ENCODE results near the gene STAG1.
"Not testable (repeated sequence)": the region's sequence is repeated elsewhere in the genome, so short reads cannot be mapped to it uniquely, and the experiment has no call there.

Gene STAG1

DNA sequence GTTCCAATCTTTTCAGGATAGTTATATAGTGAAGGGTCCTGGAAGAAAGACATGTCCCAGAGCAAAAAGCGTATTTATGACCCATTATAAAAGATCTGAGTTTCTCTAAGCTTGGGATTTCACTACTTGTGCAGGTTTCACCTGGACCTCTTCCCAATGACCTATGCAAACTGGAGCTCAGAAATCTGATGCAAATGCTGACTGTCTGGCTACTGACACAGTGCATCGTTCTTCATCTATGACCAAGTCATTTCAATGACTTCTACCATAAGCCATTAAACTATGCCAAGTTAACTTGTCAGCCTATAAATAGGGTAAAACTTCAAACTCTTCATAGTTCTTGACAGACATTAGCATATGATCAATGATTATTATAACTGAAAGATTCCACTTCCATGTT is 11.1 kb downstream of the STAG1 start:
- no peak for DNase-seq

DNA sequence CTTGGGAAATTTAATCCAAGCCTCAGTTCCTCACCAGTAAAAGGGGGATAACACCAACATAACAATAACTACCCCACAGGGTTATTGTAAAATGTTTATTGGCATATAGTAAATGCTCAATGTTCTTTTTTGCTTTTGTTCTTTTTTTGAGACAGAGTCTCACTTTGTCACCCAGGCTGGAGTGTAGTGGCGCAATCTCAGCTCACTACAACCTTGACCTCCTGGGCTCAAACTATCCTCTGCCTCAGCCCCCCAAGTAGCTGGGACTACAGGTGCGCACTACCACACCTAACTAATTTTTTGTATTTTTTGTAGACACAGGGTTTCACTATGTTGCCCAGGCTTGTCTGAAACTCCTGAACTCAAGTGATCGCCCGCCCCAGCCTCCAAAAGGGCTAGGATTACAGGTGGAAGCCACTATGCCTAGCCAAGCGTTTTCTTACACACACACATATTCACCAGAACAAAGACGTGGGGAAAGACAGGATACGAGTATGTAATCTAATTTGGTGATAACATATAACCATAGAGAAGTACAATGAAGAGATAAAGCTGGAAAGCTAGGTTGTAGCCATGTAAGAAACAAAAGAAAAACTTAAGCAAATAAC is 11.7 kb downstream of the STAG1 start:
- DNase-seq: peak; percentile 26

DNA sequence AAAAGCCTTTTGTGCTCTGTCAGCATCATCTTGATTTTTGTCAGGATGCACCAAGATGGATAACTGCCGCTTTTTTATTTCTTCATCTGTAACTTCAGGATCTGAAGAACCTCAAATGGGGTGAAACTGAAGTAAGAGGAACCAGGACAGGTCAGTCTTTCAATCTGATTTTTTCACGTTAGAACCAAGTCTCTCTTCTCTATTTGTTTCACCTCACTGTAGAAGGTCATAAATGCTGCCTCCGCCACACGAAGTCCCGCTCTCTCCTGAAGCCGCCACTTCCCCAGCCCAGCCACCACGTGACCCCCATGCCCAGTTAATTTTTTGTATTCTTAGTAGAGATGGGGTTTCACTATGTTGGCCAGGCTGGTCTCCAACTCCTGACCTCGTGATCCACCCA is 15.2 kb downstream of the STAG1 start:
- not testable (repeated sequence) for DNase-seq

DNA sequence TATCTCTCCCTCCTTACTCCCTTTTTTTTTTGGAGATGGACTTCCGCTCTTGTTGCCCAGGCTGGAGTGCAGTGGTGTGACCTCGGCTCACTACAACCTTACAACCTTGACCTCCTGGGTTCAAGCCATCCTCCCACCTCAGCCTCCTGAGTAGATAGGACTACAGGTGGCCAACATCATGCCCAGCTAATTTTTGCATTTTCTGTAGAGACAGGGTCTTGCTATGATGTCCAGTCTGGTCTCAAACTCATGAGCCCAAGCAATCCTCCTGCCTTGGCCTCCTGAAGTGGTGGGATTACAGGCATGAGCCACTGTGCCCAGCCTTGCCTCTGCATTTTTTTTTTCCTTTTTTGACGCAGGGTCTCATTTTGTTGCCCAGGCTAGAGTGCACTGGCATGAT is 17.1 kb downstream of the STAG1 start:
- no peak for DNase-seq

DNA sequence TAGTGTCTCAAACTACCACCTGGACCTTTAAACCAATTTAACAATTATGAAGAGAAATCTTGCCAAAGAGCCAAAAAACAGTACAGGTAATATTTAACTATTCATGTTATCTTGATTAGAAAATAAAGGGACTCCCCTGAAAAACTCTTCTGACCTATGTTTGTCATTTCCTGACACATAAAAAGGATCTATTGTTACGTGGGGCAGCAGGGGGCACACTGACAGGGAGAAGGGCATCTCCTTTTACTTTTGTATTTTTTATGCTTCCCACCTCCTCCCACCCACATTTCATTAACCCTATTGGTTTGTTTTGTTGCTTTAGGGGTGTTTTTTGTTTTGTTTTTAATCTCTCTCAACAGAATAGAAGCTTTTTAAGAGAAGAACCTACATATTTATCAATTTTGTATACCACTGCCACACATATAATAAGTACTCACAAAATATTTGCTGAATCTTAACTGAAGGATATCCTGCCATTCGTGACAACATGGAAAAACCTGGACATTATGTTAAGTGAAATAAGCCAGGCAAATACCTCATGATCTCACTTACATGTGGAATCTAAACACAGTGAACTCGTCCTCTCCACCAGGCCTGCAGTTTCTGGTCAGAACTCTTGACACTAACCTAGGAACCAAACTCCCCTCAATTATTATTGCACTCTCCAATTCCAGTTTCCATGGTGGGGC is 17.7 kb downstream of the STAG1 start:
- DNase-seq: no peak

DNA sequence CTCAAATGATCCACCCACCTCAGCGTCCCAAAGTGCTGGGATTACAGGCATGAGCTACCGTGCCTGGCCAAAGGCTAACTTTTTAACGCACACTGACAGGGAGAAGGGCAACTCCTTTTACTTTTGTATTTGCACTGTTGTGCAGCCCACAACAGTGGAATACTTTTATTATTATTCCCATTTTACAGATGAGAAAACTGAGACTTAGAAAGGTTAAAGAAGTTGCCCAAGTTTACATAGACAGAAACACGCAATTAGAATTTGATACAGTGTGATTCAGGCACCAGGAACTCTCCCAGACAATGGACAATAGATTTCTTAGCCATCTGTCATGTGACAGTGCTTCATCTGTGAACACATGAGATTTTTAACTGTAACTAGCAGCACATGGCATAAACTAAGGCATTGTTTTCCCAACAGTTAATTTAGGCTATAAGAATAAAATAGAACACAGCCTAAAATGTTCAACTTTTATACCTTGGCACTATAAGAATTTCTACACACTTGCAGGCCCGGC is 18.8 kb downstream of the STAG1 start:
- no peak for DNase-seq

DNA sequence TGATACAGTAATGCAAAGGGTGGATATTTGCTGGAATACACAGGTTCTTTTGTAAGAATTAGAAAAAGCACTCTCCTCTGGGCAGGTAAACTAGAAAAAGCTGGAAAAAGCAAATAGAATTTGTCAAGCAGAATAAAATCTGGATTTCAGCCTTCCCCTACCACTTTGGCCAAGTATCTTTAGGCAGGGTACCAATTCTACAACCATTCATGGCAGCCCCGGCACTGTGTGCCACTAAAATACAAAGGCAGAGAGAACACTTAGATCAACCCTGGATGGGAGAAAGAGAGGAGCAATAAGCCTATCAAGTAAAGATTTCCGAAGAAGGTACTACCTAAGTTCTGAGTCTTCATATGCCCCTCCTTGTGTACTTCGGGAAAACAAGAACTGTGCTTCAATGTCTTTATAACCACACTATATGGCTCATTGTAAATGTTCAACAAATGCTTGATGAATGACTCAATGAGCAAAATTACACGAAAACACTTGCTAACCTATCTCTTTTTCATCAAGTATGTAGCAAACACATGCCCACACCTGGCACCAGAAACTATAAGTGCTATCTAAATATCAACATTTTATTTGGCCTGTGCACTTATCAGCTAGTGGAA is 20.8 kb downstream of the STAG1 start:
- no peak for DNase-seq

DNA sequence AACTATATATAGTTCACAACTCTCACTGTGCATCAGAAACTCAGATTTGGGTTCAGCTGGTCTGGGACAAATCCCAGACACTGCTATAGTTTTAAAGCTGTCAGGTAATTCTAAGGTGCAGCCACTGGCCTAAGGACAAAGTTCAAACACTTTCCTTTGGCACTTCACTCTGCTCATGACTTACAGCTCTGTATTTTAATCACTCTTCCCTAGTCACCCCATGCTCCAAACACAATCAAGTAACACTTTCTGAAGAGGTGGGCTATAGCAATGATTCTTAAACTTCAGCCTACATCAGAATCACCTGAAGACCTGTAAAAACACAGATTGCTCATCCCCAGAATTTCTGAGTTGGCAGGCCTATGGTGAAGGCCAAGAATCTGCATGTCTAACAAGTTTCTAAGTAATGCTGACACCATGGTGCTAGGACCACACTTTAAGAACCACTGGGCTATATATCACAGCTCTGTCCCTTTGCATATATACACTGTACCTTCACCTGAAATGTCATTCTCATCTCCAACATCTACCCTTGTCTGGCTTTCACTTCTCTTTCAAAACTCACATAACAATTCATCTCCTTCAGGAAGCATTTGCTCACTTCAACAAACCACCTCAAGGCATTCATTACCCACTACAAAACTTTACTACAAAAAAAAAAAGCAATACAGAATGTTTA is 21.4 kb downstream of the STAG1 start:
- DNase-seq: no peak

DNA sequence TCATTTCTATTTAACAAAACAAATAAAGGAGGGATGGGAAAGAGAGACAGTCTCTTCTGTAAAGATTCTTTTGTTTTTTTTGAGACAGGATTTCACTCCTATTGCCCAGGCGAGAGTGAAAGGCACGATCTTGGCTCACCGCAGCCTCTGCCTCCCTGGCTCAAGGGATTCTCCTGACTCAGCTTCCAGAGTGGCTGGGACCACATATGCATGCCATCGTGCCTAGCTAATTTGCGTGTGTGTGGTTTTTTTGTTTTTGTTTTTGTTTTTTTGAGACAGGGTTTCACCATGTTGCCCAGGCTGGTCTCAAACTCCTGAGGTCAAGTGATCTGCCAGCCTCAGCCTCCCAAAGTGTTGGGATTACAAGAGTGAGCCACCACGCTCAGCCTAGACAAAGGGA is 23.3 kb downstream of the STAG1 start:
- no peak for DNase-seq

DNA sequence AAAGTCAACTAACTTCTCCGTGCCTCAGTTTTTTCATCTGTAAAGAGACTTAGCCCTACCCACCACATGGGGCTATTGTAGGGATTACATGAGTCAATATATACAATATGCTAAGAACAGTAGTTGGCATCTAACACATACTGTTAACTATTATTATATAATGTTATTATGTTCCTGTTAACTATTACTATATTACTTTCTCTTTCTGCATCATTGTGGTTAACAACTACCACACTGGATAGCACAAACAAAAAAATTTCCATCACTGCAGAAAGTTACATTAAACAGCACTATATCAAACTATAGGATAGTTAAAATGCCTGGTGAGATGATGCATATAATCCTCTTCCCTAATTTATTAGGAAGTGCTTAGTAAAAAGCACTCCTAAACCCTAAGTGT is 23.7 kb downstream of the STAG1 start:
- DNase-seq: no peak

DNA sequence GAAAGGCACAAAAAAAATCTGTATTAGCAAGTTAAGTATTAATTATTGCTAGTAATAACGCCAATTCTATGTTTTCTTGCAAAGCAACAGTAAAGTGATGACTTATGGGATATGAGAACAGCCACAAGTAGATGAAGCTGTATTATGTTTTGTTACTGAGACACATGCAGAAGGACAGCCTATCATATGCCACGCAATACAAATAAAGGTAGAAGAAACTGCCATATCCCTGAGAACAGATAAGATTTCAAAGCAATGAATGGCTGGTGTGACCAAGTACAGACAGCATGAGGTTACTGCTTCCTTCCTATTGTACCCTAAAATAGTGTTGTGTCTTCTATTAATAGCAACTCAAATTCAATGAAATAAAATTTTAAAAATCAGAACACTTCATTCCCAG is 26.7 kb downstream of the STAG1 start:
- DNase-seq: no peak

DNA sequence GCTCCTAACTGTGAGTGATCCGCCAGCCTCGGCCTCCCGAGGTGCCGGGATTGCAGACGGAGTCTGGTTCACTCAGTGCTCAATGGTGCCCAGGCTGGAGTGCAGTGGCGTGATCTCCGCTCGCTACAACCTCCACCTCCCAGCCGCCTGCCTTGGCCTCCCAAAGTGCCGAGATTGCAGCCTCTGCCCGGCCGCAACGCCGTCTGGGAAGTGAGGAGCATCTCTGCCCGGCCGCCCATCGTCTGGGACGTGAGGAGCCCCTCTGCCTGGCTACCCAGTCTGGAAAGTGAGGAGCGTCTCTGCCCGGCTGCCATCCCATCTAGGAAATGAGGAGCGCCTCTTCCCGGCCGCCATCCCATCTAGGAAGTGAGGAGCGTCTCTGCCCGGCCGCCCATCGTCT is 29.3 kb downstream of the STAG1 start:
- not testable (repeated sequence) for DNase-seq

DNA sequence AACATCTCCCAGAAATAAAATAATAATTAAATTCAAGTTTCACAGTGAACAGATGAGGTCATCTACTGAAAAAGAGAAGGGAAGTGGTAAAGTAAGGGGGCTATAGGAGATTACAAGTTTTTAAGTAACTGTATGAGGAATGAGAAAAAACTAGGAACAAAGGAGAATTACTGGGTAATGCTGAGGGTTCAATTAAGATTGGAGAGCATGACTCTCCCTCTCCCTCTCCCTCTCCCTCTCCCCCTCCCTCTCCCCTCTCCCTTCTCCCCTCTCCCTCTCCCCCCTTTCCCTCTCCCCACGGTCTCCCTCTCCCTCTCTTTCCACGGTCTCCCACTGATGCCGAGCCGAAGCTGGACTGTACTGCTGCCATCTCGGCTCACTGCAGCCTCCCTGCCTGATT is 29.8 kb downstream of the STAG1 start:
- DNase-seq: not testable (repeated sequence)

DNA sequence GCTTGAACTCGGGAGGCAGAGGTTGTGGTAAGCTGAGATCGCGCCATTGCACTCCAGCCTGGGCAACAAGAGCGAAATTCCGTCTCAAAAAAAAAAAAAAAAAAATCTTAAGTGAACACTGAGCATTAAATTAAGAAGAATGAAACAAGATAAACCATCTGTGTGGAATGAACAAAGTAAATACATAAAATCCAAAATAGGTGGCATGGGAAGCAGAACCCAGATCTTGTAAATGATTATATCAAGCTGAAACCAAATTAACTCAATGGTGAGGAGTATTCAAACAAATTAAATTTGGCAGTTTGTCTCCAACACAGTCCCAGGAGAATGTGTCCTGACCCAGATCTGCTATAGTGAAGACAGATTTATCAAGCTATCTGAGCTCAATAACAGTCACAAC is 32.1 kb downstream of the STAG1 start:
- no peak for DNase-seq

DNA sequence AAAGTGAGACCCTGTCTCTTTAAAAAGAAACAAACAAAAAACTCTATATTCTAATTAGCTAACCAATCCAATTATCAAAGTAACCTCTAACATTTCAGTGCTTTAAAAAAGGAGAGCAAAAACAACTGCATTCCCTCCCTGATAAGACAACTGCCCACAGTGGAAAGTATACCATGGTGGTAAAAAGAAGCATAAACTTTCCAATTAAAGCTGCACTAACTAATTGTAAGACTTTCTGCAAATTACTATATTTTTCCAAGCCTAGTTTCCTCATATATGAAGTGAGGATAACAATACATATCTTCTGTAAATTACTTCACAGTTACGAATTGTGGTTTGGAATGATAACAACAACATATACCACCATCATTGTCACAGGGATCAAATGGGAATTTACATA is 35.5 kb downstream of the STAG1 start:
- DNase-seq: no peak

DNA sequence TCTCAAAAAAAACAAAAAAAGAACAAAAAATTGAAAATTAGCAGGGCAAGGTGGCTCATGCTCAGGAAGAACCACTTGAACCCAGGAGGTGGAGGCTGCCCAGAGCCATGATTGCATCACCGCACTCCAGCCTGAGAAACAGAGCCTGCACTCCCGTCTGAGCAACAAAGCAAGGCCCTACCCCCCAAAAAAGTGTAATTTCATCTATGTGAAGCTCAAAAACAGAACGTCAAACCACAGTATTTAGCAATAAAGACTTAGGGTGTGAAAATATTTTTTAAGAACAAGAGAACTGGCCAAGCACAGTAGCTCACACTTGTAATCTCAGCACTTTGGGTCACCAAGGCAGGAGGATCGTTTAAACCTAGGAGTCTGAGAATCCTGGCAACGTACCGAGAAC is 38.2 kb downstream of the STAG1 start:
- no peak for DNase-seq

DNA sequence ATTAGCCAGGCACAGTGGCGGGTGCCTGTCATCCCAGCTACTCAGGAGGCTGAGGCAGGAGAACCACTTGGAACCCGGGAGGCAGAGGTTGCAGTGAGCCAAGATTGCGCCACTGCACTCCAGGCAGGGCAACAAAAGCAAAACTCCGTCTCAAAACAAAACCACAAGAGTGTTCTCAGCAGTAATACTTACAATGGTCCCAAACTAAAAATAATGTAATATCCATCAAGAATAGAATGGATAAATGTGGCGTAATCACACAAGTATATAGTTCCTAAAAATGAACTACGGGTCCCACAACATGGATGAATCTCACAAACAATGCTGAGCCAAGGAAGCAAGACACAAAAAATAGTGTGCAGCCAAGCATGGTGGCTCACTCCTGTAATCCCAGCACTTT is 39.2 kb downstream of the STAG1 start:
- no peak for DNase-seq

DNA sequence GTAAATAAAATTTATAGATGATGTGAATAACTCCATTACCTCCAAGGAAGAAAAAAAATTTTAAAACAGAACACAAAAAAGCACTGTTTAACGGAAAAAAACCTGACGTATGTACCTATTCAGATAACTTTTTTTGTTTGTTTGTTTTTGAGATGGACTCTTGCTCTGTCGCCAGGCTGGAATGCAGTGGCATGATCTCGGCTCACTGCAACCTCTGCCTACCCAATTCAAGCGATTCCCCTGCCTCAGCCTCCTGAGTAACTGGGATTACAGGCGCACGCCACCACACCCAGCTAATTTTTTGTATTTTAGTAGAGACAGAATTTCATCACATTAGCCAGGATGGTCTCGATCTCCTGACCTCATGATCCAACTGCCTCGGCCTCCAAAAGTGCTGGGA is 40.3 kb downstream of the STAG1 start:
- DNase-seq: not testable (repeated sequence)

DNA sequence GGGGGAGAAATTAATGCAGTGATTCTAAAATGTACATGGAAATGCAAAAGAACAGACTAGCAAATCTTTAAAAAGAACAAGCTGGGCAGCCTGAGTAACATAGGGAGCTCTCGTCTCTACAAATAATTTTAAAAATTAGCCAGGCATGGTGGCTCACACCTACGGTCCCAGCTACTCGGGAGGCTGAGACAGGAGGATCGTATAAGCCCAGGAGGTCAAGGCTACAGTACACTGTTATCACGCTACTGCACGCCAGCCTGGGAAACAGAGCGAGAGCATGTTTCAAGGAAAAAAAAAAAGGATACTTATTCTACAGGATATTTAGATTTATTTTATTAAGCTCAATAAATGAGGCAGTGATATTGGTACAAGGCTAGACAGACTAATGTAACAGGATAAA is 40.9 kb downstream of the STAG1 start:
- no peak for DNase-seq

DNA sequence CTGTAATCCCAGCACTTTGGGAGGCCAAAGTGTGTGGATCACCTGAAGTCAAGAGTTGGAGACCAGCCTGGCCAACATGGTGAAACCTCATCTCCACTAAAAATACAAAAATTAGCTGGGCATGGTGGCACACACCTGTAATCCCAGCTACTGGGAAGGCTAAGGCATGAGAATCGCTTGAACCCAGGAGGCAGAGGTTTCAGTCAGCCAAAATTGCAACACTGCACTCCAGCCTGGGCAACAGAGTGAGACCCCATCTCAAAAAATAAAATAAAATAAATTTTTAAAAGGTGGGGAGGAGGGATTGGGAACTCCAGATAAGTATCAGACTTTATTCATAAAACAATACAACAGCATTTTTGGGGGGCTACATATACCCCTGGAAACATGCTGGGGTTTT is 42.4 kb downstream of the STAG1 start:
- not testable (repeated sequence) for DNase-seq

DNA sequence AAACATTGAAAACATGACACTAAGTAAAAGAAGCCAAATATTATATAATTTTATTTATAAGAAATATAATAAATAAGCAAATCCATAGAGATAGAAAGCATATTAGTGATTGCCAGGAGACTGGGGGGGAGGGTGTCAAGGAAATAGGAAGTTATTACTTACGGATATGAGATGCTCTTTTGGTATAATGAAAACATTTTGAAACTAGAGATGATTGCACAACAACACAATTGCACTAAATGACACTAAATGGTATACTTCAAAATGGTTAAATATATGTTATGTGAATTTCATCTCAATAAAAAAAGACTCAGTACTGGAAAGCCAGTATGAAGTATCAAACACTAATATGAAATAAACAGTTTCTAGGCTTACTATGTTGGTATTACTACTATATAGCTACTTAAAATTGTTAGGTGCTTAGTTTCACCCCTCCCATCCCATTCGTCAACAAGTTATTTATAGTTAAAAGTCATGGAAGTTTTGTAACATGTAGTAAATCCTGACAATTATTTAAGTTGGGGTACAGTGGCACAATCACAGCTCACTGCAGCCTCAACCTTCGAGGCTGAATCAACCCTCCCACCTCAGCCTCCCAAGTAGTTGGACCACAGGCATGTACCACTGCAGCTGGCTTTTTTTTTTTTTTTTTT is 43.7 kb downstream of the STAG1 start:
- no peak for DNase-seq

DNA sequence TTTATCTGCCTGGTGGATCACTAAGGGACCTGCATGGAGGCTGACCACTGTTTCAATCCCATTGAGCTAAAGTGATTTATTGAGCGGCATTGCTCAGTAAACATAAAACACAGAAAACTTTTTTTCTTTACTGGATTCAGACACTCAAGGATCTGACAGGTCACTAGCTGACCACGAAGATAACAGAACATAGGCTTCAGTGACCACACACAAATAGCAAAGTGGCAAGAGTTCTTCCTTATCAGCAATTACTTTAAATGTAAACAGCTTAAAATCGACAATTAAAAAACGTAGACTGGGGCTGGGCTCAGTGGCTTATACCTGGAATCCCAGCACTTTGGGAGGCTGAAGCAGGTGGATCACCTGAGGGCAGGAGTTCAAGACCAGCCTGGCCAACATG is 48.7 kb downstream of the STAG1 start:
- DNase-seq: no peak

DNA sequence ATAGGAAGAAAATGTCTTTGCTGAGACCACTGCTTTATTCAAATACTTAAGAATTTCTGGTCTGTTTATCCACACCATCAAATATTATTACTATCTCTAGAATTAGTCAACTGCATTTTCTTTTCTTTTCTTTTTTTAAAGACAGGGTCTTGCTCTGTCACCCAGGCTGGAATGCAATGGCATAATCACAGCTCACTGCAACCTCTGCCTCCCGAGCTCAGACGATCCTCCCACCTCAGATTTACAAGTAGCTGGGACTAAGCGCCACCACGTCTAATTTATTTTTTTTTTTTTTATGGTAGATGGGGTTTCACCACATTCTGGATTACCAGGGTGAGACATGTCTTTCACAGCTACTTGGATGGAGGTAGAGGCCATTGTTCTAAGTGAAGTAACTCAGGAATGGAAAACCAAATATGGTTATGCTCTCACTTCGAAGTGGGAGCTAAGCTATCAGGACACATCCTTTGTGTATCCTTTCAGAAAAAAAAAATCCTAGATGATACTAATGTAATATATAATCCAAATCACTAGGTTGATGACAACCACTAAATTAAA is 52.8 kb downstream of the STAG1 start:
- DNase-seq: no peak
